MM.1S (cell line): ENCODE results near the gene ARHGAP25.

Experiments used
- DNase-seq: peaks from one replicate; pipeline ENCODE4 v3.0.0-alpha.2; 2015
- H2AFZ ChIP-seq: fragments of 300-600 bp; sonication (generic); 2 replicates; pipeline ENCODE4 v1.6.0; 2016; ENCODE audit warnings: antibody characterized with exemption, low read length
- H3F3A ChIP-seq: fragments of 300-600 bp; sonication (generic); 2 replicates; pipeline ENCODE4 v1.6.1; 2016; ENCODE audit warnings: mild to moderate bottlenecking, antibody characterized with exemption, low read length, moderate library complexity, mixed read lengths; ENCODE audit not compliant: insufficient read depth
- H3K27ac ChIP-seq: fragments of 300-600 bp; sonication (generic); 2 replicates; pipeline ENCODE4 v1.5.1; 2016; ENCODE audit warnings: mild to moderate bottlenecking, low read length
- H3K27me3 ChIP-seq: fragments of 300-600 bp; sonication (generic); replicated peaks from 2 replicates; pipeline ENCODE4 v1.6.0; 2016; ENCODE audit warnings: low read length; ENCODE audit not compliant: insufficient read depth
- H3K36me3 ChIP-seq: fragments of 300-600 bp; sonication (generic); replicated peaks from 2 replicates; pipeline ENCODE4 v1.6.1; 2016; ENCODE audit warnings: mild to moderate bottlenecking, low read length, mixed read lengths; ENCODE audit not compliant: insufficient read depth
- H3K4me1 ChIP-seq: fragments of 300-600 bp; sonication (generic); 2 replicates; pipeline ENCODE4 v1.6.1; 2016; ENCODE audit warnings: low read length, mixed read lengths
- H3K4me2 ChIP-seq: fragments of 300-600 bp; sonication (generic); 2 replicates; pipeline ENCODE4 v1.6.0; 2016; ENCODE audit warnings: low read depth, low read length
- H3K4me3 ChIP-seq: fragments of 300-600 bp; sonication (generic); 2 replicates; pipeline ENCODE4 v1.5.1; 2016; ENCODE audit warnings: low read length, mixed read lengths
- H3K79me2 ChIP-seq: fragments of 300-600 bp; sonication (generic); 2 replicates; pipeline ENCODE4 v1.6.1; 2016; ENCODE audit warnings: mixed run types, low read length, mixed read lengths
- H3K9ac ChIP-seq: fragments of 300-600 bp; sonication (generic); 2 replicates; pipeline ENCODE4 v1.6.1; 2016; ENCODE audit warnings: low read length, mixed read lengths
- H3K9me2 ChIP-seq: fragments of 300-600 bp; sonication (generic); replicated peaks from 2 replicates; pipeline ENCODE4 v1.6.1; 2016; ENCODE audit warnings: mild to moderate bottlenecking, low read length, mixed read lengths; ENCODE audit not compliant: insufficient read depth
- H3K9me3 ChIP-seq: fragments of 300-600 bp; sonication (generic); replicated peaks from 2 replicates; pipeline ENCODE4 v1.6.1; 2016; ENCODE audit warnings: mild to moderate bottlenecking, low read length, mixed read lengths; ENCODE audit not compliant: insufficient read depth
- H4K20me1 ChIP-seq: fragments of 300-600 bp; sonication (generic); 2 replicates; pipeline ENCODE4 v1.6.1; 2016; ENCODE audit warnings: mild to moderate bottlenecking, low read length, moderate library complexity, mixed read lengths; ENCODE audit not compliant: insufficient read depth
- EZH2 ChIP-seq: fragments of 300-600 bp; sonication (generic); optimal IDR thresholded peaks from 2 replicates; pipeline ENCODE3; 2017; ENCODE audit warnings: low read depth, mild to moderate bottlenecking, antibody characterized with exemption, low read length, mixed read lengths
- EZH2phosphoT487 ChIP-seq: fragments of 300-600 bp; sonication (generic); IDR thresholded peaks from 2 replicates; pipeline ENCODE4 v1.6.1; 2018; ENCODE audit warnings: antibody characterized with exemption, low read length
- TF ChIP-seq, protein P1 (sequence below): fragments of 300-600 bp; sonication (generic); IDR thresholded peaks from 2 replicates; pipeline ENCODE4 v1.5.1; 2016; ENCODE audit warnings: antibody characterized with exemption, low read length, mixed read lengths

The ARHGAP25 gene

GRCh38 chr2:68837164-68837860 lies 102.7 kb downstream of the ARHGAP25 start:
- Histone ChIP-seq H3K4me1 (peaks cover 65% of the 10 kb centered on the region), H3K27me3 (no peaks in the 10 kb centered on the region), H3K4me3 (no peak overlapping the region), H3K9ac (peak overlapping the region; percentile 7; the same call in 1 of the 2 replicates), H3K9me3 (no peaks in the 10 kb centered on the region), H3K27ac (peak overlapping the region; percentile 77), H3K9me2 (no peaks in the 10 kb centered on the region), H3K36me3 (no peaks in the 10 kb centered on the region), H4K20me1 (no peaks in the 10 kb centered on the region), H3F3A (peaks cover 33% of the 10 kb centered on the region), H2AFZ (peak overlapping the region; percentile 55), H3K79me2 (no peaks in the 10 kb centered on the region), H3K4me2 (peak overlapping the region; percentile 28)
- peak; percentile 80 for DNase-seq
- TF ChIP-seq, protein P1, sequence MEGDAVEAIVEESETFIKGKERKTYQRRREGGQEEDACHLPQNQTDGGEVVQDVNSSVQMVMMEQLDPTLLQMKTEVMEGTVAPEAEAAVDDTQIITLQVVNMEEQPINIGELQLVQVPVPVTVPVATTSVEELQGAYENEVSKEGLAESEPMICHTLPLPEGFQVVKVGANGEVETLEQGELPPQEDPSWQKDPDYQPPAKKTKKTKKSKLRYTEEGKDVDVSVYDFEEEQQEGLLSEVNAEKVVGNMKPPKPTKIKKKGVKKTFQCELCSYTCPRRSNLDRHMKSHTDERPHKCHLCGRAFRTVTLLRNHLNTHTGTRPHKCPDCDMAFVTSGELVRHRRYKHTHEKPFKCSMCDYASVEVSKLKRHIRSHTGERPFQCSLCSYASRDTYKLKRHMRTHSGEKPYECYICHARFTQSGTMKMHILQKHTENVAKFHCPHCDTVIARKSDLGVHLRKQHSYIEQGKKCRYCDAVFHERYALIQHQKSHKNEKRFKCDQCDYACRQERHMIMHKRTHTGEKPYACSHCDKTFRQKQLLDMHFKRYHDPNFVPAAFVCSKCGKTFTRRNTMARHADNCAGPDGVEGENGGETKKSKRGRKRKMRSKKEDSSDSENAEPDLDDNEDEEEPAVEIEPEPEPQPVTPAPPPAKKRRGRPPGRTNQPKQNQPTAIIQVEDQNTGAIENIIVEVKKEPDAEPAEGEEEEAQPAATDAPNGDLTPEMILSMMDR: peak; percentile 90
- TF ChIP-seq EZH2: no peak

GRCh38 chr2:68837861-68838341 lies 103.3 kb downstream of the ARHGAP25 start:
- Histone ChIP-seq H3K9me2 (no peaks in the 10 kb centered on the region), H3K9ac (peak overlapping the region; percentile 7; the same call in 1 of the 2 replicates), H3K27me3 (no peaks in the 10 kb centered on the region), H3K27ac (peak overlapping the region; percentile 77), H3K36me3 (no peaks in the 10 kb centered on the region), H4K20me1 (no peaks in the 10 kb centered on the region), H3K4me2 (peak overlapping the region; percentile 28), H3K9me3 (no peaks in the 10 kb centered on the region), H3K79me2 (no peaks in the 10 kb centered on the region), H3K4me3 (no peak overlapping the region), H2AFZ (peak overlapping the region; percentile 55; the same call in 1 of the 2 replicates), H3K4me1 (peaks cover 60% of the 10 kb centered on the region), H3F3A (peaks cover 27% of the 10 kb centered on the region)
- TF ChIP-seq EZH2 (no peak), EZH2phosphoT487 (no peak)
- TF ChIP-seq, protein P1: no peak
- peak; percentile 87 for DNase-seq

DNA sequence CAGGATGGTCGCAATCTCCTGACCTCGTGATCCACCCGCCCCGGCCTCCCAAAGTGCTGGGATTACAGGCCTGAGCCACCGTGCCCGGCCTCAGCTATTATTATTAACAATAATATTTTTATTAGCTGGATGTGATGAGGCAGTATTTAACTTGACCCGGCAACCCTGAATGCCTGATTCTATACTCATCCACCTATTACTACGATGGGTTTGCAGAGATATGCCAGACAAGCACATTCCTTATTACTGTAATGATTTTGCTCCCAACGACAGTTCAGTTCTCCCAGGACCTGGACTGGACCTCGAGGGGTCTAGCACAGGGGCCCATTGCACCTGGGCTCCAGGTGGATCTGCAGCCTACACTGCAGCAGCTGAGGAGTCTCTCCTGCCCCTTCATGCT lies 104.0 kb downstream of the ARHGAP25 start:
- Histone ChIP-seq H3K9ac (no peak overlapping the region), H3K4me3 (no peak overlapping the region), H3K4me2 (no peak overlapping the region), H3K27me3 (no peaks in the 10 kb centered on the region), H3K9me3 (no peaks in the 10 kb centered on the region), H3K27ac (no peak overlapping the region), H2AFZ (no peak overlapping the region), H3K9me2 (no peaks in the 10 kb centered on the region), H3K36me3 (no peaks in the 10 kb centered on the region), H4K20me1 (no peaks in the 10 kb centered on the region), H3F3A (peaks cover 23% of the 10 kb centered on the region), H3K4me1 (peaks cover 54% of the 10 kb centered on the region), H3K79me2 (no peaks in the 10 kb centered on the region)
- no peak for DNase-seq
- TF ChIP-seq EZH2 (no peak), EZH2phosphoT487 (no peak)
- TF ChIP-seq, protein P1: no peak
